Measurements from ENCODE around the gene DPCD.

DPCD gene

GRCh38 chr10:101557541-101557940, 30.6 kb upstream of the DPCD start:
- Histone ChIP-seq H3K27me3 (peaks cover 8% of the 10 kb centered on the region), H3K27ac (no peak overlapping the region), H3K36me3 (peaks cover 15% of the 10 kb centered on the region), H3K4me1 (ENCODE audit: control insufficient read depth in 1 of 2, insufficient read depth in 1 of 2, low read depth in 1 of 2, low read length in 1 of 2) (no peaks in the 10 kb centered on the region), H3K9me3 (no peaks in the 10 kb centered on the region), H3K4me3 (ENCODE audit: low read depth in 1 of 2, low read length in 1 of 2) (no peak overlapping the region)
- TF ChIP-seq CTCF (IDR thresholded peaks at IDR 0.05): no peak

GRCh38 chr10:101558204-101558603, 29.9 kb upstream of the DPCD start:
- peaks cover 12% of the 10 kb centered on the region for H3K27me3 ChIP-seq
- H3K27ac ChIP-seq: no peak overlapping the region
- H3K9me3 ChIP-seq: no peaks in the 10 kb centered on the region
- no peak overlapping the region for H3K4me3 ChIP-seq (ENCODE audit: low read depth in 1 of 2, low read length in 1 of 2)
- peaks cover 9% of the 10 kb centered on the region for H3K36me3 ChIP-seq
- no peak for TF ChIP-seq CTCF (IDR thresholded peaks at IDR 0.05)
- no peaks in the 10 kb centered on the region for H3K4me1 ChIP-seq (ENCODE audit: control insufficient read depth in 1 of 2, insufficient read depth in 1 of 2, low read depth in 1 of 2, low read length in 1 of 2)

- peaks cover 7% of the 10 kb centered on the region for H3K36me3 ChIP-seq
- H3K27me3 ChIP-seq: peaks cover 20% of the 10 kb centered on the region
- H3K9me3 ChIP-seq: no peaks in the 10 kb centered on the region
- TF ChIP-seq CTCF (IDR thresholded peaks at IDR 0.05): no peak
- H3K4me3 ChIP-seq (ENCODE audit: low read depth in 1 of 2, low read length in 1 of 2): no peak overlapping the region
- no peak overlapping the region for H3K27ac ChIP-seq
- no peaks in the 10 kb centered on the region for H3K4me1 ChIP-seq (ENCODE audit: control insufficient read depth in 1 of 2, insufficient read depth in 1 of 2, low read depth in 1 of 2, low read length in 1 of 2)
Observed at GRCh38 chr10:101558671-101559595, 29.2 kb upstream of the DPCD start.

DNA sequence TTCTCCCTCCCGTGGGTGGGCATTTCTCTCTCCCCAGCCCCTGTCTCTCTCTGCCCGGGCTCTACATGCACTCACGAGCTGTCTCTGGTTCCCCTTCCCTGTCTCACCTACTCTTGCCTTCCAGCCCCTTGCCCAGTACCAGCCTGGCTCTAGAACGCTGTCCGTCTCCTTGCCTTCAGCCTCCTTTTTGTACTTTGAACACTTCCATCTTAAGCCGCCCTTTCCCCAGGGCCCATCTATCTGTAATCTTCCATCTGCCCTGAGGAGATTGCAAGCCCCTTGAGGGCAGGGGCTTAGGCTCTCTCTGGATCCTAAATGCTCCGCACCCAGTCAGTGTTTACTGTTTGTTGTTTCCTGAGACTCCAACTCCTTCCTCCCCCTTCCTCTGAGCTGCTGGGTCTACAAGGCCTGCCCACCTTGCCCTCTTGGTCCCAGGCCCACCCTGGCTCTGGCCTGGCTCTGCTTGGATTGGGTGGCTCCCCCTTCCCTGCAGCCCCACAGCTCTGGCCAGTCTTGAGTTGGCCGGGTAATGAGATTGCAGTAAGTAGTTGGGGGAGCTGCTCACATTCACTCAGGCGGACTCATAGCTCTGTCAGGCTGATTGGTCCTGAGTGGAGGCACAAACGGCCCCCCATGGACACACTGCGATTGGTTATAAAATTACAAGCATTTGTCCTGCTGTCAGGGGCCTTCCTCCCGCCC, 28.4 kb upstream of the DPCD start:
- Histone ChIP-seq H3K36me3 (peaks cover 7% of the 10 kb centered on the region), H3K9me3 (no peaks in the 10 kb centered on the region), H3K4me3 (ENCODE audit: low read depth in 1 of 2, low read length in 1 of 2) (no peak overlapping the region), H3K27ac (no peak overlapping the region), H3K27me3 (peaks cover 28% of the 10 kb centered on the region), H3K4me1 (ENCODE audit: control insufficient read depth in 1 of 2, insufficient read depth in 1 of 2, low read depth in 1 of 2, low read length in 1 of 2) (no peaks in the 10 kb centered on the region)
- TF ChIP-seq CTCF (IDR thresholded peaks at IDR 0.05): no peak

GRCh38 chr10:101560298-101561067, 27.6 kb upstream of the DPCD start:
- Histone ChIP-seq H3K4me3 (ENCODE audit: low read depth in 1 of 2, low read length in 1 of 2) (no peak overlapping the region), H3K27ac (no peak overlapping the region), H3K9me3 (no peaks in the 10 kb centered on the region), H3K36me3 (peaks cover 4% of the 10 kb centered on the region), H3K4me1 (ENCODE audit: control insufficient read depth in 1 of 2, insufficient read depth in 1 of 2, low read depth in 1 of 2, low read length in 1 of 2) (no peaks in the 10 kb centered on the region), H3K27me3 (peaks cover 35% of the 10 kb centered on the region)
- TF ChIP-seq CTCF (IDR thresholded peaks at IDR 0.05): no peak

Measured in neutrophil (primary cell).